ENCODE results near the gene HSPBP1. TPM values are rescaled to one million over a fixed set of nuclear protein-coding genes. Genes with fewer than 3 reads are reported as not detected.
A peak's percentile ranks its signal among the peaks of the same experiment; 100 is the strongest.

Gene HSPBP1
- total RNA-seq, 1 experiment from 2014 or later = 72.8 TPM

GRCh38 chr19:55270172-55270942, 9.6 kb downstream of the HSPBP1 start:
- BruUV-seq (replicated peaks) = no TSS peak
- intact Hi-C loops (cut with micrococcal nuclease; ENCODE audit: unreplicated experiment) = no loop called here
- CTCF ChIA-PET = interaction anchor here (0.9 kb wide), 1 partner anchor 11 kb away, joined by 3 read pairs; the partner anchor contains the start of gene PPP6R1
- TF ChIP-seq CTCF (IDR thresholded peaks at IDR 0.05; ENCODE audit: unreplicated experiment) = no peak
- H3K9me3 Mint-ChIP-seq (ENCODE audit: low read depth, unreplicated experiment) = peaks cover 7% of the 10 kb centered on the region
- no peaks in the 10 kb centered on the region for H3K4me1 Mint-ChIP-seq (ENCODE audit: low read depth, unreplicated experiment)
- H3K27ac Mint-ChIP-seq (ENCODE audit: unreplicated experiment) = no peak overlapping the region
- no peak overlapping the region for H3K4me3 Mint-ChIP-seq (ENCODE audit: low read depth, unreplicated experiment)
- H3K27me3 Mint-ChIP-seq (ENCODE audit: unreplicated experiment) = no peaks in the 10 kb centered on the region
- peaks cover 38% of the 10 kb centered on the region for H3K36me3 Mint-ChIP-seq (ENCODE audit: insufficient read depth, unreplicated experiment)
- no peak for DNase-seq

- no peaks in the 10 kb centered on the region for H3K27me3 Mint-ChIP-seq (ENCODE audit: unreplicated experiment)
- BruUV-seq (replicated peaks) = no TSS peak
- no peak for TF ChIP-seq CTCF (IDR thresholded peaks at IDR 0.05; ENCODE audit: unreplicated experiment)
- CTCF ChIA-PET = interaction anchor here (0.9 kb wide), 1 partner anchor 10 kb away, joined by 3 read pairs; the partner anchor contains the start of gene PPP6R1
- intact Hi-C loops (cut with micrococcal nuclease; ENCODE audit: unreplicated experiment) = no loop called here
- H3K9me3 Mint-ChIP-seq (ENCODE audit: low read depth, unreplicated experiment) = peaks cover 7% of the 10 kb centered on the region
- no peak for DNase-seq
- no peaks in the 10 kb centered on the region for H3K4me1 Mint-ChIP-seq (ENCODE audit: low read depth, unreplicated experiment)
- no peak overlapping the region for H3K27ac Mint-ChIP-seq (ENCODE audit: unreplicated experiment)
- H3K36me3 Mint-ChIP-seq (ENCODE audit: insufficient read depth, unreplicated experiment) = peaks cover 43% of the 10 kb centered on the region
- H3K4me3 Mint-ChIP-seq (ENCODE audit: low read depth, unreplicated experiment) = no peak overlapping the region
These were observed 10.6 kb downstream of the HSPBP1 start for GRCh38 chr19:55269299-55269698.

GRCh38 chr19:55266840-55267239, 13.1 kb downstream of the HSPBP1 start:
- no peak for TF ChIP-seq CTCF (IDR thresholded peaks at IDR 0.05; ENCODE audit: unreplicated experiment)
- no peaks in the 10 kb centered on the region for H3K4me1 Mint-ChIP-seq (ENCODE audit: low read depth, unreplicated experiment)
- CTCF ChIA-PET = no interaction called here
- BruUV-seq (replicated peaks) = no TSS peak
- peaks cover 29% of the 10 kb centered on the region for H3K36me3 Mint-ChIP-seq (ENCODE audit: insufficient read depth, unreplicated experiment)
- peaks cover 7% of the 10 kb centered on the region for H3K9me3 Mint-ChIP-seq (ENCODE audit: low read depth, unreplicated experiment)
- H3K27me3 Mint-ChIP-seq (ENCODE audit: unreplicated experiment) = no peaks in the 10 kb centered on the region
- intact Hi-C loops (cut with micrococcal nuclease; ENCODE audit: unreplicated experiment) = no loop called here
- peak overlapping the region; percentile 7 for H3K27ac Mint-ChIP-seq (ENCODE audit: unreplicated experiment)
- no peak for DNase-seq
- no peak overlapping the region for H3K4me3 Mint-ChIP-seq (ENCODE audit: low read depth, unreplicated experiment)

GRCh38 chr19:55266404-55266803, 13.5 kb downstream of the HSPBP1 start:
- no peak for TF ChIP-seq CTCF (IDR thresholded peaks at IDR 0.05; ENCODE audit: unreplicated experiment)
- H3K4me1 Mint-ChIP-seq (ENCODE audit: low read depth, unreplicated experiment) = no peaks in the 10 kb centered on the region
- no TSS peak for BruUV-seq (replicated peaks)
- CTCF ChIA-PET = no interaction called here
- DNase-seq = no peak
- H3K9me3 Mint-ChIP-seq (ENCODE audit: low read depth, unreplicated experiment) = peaks cover 7% of the 10 kb centered on the region
- H3K27ac Mint-ChIP-seq (ENCODE audit: unreplicated experiment) = peak overlapping the region; percentile 7
- H3K27me3 Mint-ChIP-seq (ENCODE audit: unreplicated experiment) = no peaks in the 10 kb centered on the region
- no peak overlapping the region for H3K4me3 Mint-ChIP-seq (ENCODE audit: low read depth, unreplicated experiment)
- peaks cover 26% of the 10 kb centered on the region for H3K36me3 Mint-ChIP-seq (ENCODE audit: insufficient read depth, unreplicated experiment)
- intact Hi-C loops (cut with micrococcal nuclease; ENCODE audit: unreplicated experiment) = no loop called here
